Measurements from ENCODE around the gene TBC1D14. TPM values are rescaled to one million over a fixed set of nuclear protein-coding genes. Genes with fewer than 3 reads are reported as not detected.

The TBC1D14 gene
- total RNA-seq, 3 donors from 2014 or later (not counting 1 experiment from before 2014, with no cell fraction given), result 36.0 to 54.7 (median 53.2) TPM

GRCh38 chr4:6938237-6938636 is 28.6 kb downstream of the TBC1D14 start:
- Histone ChIP-seq H3K4me1 (ENCODE audit: control insufficient read depth, insufficient read depth, low read length) (peaks cover 57% of the 10 kb centered on the region), H3K27me3 (ENCODE audit: control insufficient read depth, insufficient read depth, low read length) (no peaks in the 10 kb centered on the region), H3K27ac (ENCODE audit: low read length) (no peak overlapping the region), H3K9me3 (ENCODE audit: control insufficient read depth, insufficient read depth, low read length) (no peaks in the 10 kb centered on the region), H3K4me3 (ENCODE audit: low read length) (no peak overlapping the region), H3K36me3 (ENCODE audit: control insufficient read depth, insufficient read depth, low read length) (peaks cover 3% of the 10 kb centered on the region)
- intact Hi-C loops (cut with micrococcal nuclease), result no loop called here
- ATAC-seq (no peak), DNase-seq (no peak)
- Mint-ChIP-seq H3K36me3 (no peaks in the 10 kb centered on the region), H3K27ac (no peak overlapping the region), H3K27me3 (ENCODE audit: low read depth in 2 of 2) (no peaks in the 10 kb centered on the region), H3K4me1 (peaks cover 79 to 92% of the 10 kb centered on the region in 2 donors), H3K9me3 (no peaks in the 10 kb centered on the region), H3K4me3 (no peak overlapping the region)
- TF ChIP-seq CTCF (IDR thresholded peaks at IDR 0.05), result no peak
- WGBS (ENCODE audit: insufficient coverage), result 50% methylated on average over 7 of the region's 7 CpGs

GRCh38 chr4:6938647-6939271 is 29.1 kb downstream of the TBC1D14 start:
- Mint-ChIP-seq H3K27me3 (ENCODE audit: low read depth in 2 of 2) (no peaks in the 10 kb centered on the region), H3K27ac (peak overlapping the region; percentile 88 to 91), H3K4me1 (peaks cover 80 to 92% of the 10 kb centered on the region in 2 donors), H3K4me3 (peak overlapping the region; percentile 78), H3K36me3 (no peaks in the 10 kb centered on the region), H3K9me3 (no peaks in the 10 kb centered on the region)
- no peak for TF ChIP-seq CTCF (IDR thresholded peaks at IDR 0.05)
- DNase-seq (no peak), ATAC-seq (no peak)
- Histone ChIP-seq H3K36me3 (ENCODE audit: control insufficient read depth, insufficient read depth, low read length) (no peaks in the 10 kb centered on the region), H3K9me3 (ENCODE audit: control insufficient read depth, insufficient read depth, low read length) (no peaks in the 10 kb centered on the region), H3K27me3 (ENCODE audit: control insufficient read depth, insufficient read depth, low read length) (no peaks in the 10 kb centered on the region), H3K4me3 (ENCODE audit: low read length) (no peak overlapping the region), H3K4me1 (ENCODE audit: control insufficient read depth, insufficient read depth, low read length) (peaks cover 62% of the 10 kb centered on the region), H3K27ac (ENCODE audit: low read length) (no peak overlapping the region)
- 60% methylated on average over 20 of the region's 20 CpGs for WGBS (ENCODE audit: insufficient coverage)
- intact Hi-C loops (cut with micrococcal nuclease), result no loop called here

- DNase-seq (peak in 1 of 2 donors; percentile 32), ATAC-seq (peak; percentile 36 to 62 (median 55))
- H3K27me3 Mint-ChIP-seq (ENCODE audit: low read depth in 2 of 2), result no peaks in the 10 kb centered on the region
- Histone ChIP-seq H3K4me3 (ENCODE audit: low read length) (no peak overlapping the region), H3K27ac (ENCODE audit: low read length) (peak overlapping the region; percentile 50), H3K4me1 (ENCODE audit: control insufficient read depth, insufficient read depth, low read length) (peaks cover 73% of the 10 kb centered on the region), H3K27me3 (ENCODE audit: control insufficient read depth, insufficient read depth, low read length) (no peaks in the 10 kb centered on the region), H3K36me3 (ENCODE audit: control insufficient read depth, insufficient read depth, low read length) (no peaks in the 10 kb centered on the region), H3K9me3 (ENCODE audit: control insufficient read depth, insufficient read depth, low read length) (no peaks in the 10 kb centered on the region)
- peaks cover 76 to 87% of the 10 kb centered on the region in 2 donors for H3K4me1 Mint-ChIP-seq
- no peaks in the 10 kb centered on the region for H3K36me3 Mint-ChIP-seq
- WGBS (ENCODE audit: insufficient coverage), result 43% methylated on average over 24 of the region's 24 CpGs
- intact Hi-C loops (cut with micrococcal nuclease), result loop anchor here (5.0 kb wide), 1 partner anchor 33 kb away; the partner anchor contains the start of gene TBC1D14
- TF ChIP-seq CTCF (IDR thresholded peaks at IDR 0.05), result no peak
- no peaks in the 10 kb centered on the region for H3K9me3 Mint-ChIP-seq
- H3K27ac Mint-ChIP-seq, result peak overlapping the region; percentile 88 to 91
- H3K4me3 Mint-ChIP-seq, result peak overlapping the region; percentile 78
These were observed 30.4 kb downstream of the TBC1D14 start for GRCh38 chr4:6939761-6940743.

All from natural killer cell (primary cell).